Stimulated activated CD4-positive, alpha-beta T cell treated with anti-CD3 and anti-CD28 coated beads, Interleukin-1b, Interleukin-23, amount 100 ng/mL, for 48 hours (primary cell): ENCODE results near the gene CHRD.

Experiments used
- DNase-seq: peaks from one replicate; pipeline ENCODE4 v3.0.0-alpha.2; 2020

CHRD gene

GRCh38 chr3:184384342-184384741 is 4.5 kb downstream of the CHRD start:
- no peak for DNase-seq

DNA sequence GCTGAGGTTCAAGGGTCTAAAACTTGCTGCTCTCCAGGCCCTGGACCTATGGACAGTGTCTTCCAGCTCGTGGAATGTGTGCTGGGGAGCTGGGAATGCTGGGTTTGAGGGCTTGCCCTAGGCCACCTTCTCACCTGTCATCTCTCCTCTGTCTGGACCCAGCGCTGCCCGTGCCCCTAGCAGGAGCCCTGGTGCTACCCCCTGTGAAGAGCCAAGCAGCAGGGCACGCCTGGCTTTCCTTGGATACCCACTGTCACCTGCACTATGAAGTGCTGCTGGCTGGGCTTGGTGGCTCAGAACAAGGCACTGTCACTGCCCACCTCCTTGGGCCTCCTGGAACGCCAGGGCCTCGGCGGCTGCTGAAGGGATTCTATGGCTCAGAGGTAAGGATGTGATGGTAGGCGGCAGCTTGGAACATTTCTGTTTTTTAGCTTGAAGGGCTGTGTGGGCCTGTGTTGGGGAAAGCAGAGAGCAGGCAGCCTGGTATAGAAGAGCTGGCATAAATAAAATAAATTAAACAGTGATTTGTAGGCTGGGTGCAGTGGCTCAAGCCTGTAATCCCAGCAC is 5.1 kb downstream of the CHRD start:
- no peak for DNase-seq

- no peak for DNase-seq
These were observed 6.4 kb downstream of the CHRD start for GRCh38 chr3:184386047-184386806.

DNA sequence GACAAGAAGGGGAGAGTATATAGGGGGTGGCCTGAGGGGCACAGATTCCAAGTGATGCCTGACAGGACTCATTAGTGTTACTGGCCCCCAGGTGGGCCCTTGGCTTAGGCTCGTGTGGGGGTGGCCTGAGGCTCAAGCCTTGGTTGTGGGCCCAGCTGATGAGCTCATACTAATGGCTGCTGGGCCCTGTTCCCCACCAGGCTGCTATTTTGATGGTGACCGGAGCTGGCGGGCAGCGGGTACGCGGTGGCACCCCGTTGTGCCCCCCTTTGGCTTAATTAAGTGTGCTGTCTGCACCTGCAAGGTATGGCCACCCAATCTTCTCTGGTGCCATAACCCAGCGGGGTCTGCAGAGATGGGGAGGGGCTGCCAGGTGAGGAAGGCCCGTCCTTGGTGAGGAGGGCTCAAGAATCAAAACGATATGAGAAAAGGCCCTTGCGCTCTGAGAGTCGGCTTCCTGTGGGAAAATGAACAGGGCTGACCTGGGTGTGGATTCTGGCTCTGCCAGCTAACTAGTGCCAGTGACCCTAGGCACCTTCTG is 7.4 kb downstream of the CHRD start:
- no peak for DNase-seq

DNA sequence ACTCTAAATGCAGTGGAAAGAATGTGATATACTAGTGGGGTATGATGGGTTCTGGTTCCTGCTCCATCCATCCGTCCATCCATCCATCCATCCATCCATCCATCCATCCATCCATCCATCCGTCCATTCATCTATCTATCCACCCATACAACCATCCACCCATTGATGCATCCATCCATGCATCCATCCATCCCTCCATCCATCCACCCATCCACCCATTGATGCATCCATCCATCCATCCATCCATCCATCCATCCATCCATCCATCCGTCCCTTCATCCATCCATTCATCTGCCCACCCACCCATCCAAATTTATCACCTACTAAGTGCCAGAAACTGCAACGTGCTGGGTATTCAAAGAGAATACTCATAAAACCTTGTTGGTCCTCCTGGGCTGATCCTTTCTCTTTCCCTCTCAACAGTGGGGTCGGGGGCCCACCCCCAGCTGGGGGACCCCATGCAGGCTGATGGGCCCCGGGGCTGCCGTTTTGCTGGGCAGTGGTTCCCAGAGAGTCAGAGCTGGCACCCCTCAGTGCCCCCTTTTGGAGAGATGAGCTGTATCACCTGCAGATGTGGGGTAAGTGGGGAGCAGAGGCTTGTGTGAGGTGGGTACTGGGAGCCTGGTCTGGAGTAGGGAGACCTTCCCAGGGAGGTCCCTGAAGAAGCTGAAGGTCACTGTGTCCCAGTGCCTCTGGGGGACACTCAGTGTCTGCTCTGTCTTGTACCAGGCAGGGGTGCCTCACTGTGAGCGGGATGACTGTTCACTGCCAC is 8.5 kb downstream of the CHRD start:
- no peak for DNase-seq

DNA sequence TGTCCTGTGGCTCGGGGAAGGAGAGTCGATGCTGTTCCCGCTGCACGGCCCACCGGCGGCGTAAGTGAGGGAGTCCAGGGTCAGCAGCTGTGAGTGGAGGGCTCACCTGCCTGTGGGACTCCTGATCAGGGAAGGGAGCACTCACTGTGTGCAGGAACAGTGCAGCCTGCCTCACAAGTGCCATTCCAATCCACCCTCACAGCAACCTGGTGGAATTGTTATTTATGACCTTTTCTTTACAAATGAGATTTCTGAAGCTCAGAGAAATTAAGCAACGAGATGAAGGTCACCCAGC is 9.0 kb downstream of the CHRD start:
- no peak for DNase-seq

DNA sequence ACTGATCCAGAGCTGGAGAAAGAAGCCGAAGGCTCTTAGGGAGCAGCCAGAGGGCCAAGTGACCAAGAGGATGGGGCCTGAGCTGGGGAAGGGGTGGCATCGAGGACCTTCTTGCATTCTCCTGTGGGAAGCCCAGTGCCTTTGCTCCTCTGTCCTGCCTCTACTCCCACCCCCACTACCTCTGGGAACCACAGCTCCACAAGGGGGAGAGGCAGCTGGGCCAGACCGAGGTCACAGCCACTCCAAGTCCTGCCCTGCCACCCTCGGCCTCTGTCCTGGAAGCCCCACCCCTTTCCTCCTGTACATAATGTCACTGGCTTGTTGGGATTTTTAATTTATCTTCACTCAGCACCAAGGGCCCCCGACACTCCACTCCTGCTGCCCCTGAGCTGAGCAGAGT is 9.5 kb downstream of the CHRD start:
- no peak for DNase-seq

DNA sequence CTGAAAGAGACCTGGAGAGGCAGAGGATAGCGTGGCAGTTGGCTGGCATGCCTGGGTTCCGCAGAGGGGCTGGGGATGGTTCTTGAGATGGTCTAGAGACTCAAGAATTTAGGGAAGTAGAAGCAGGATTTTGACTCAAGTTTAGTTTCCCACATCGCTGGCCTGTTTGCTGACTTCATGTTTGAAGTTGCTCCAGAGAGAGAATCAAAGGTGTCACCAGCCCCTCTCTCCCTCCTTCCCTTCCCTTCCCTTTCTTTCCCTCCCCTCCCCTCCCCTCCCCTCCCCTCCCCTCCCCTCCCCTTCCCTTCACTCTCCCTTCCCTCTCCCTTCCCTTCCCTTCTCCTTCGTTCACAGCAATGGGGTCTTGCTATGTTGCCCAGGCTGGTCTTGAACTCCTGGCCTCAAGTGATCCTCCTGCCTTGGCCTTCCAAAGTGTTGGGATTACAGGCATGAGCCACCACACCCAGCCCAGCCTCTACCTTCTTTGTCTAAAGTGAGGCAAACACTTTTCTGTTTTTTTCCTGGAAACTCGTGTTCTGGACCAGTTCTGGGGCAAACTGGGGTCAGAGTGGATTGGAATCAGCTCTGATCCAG is 10.2 kb downstream of the CHRD start:
- DNase-seq, result no peak

GRCh38 chr3:184391266-184391665 is 11.4 kb downstream of the CHRD start:
- DNase-seq, result no peak

DNA sequence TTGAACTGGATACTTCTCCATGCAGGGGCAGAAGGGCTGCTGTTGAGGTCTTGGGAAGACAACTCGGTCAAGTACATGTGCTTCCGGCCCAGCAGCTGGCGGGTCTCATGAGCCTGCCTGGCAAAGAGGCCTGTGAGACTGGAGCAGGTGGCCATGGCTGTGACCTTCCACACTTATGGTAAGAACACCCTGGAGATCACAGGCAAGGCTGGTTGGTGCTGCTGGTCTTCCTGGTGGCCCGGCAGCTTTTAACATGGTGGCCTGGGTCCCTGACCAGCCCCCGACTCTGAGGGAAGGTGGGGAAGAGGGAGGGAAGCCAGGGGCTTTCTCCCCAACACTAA is 15.4 kb downstream of the CHRD start:
- DNase-seq, result no peak

- no peak for DNase-seq
These were observed 19.6 kb downstream of the CHRD start for GRCh38 chr3:184399410-184399809.

DNA sequence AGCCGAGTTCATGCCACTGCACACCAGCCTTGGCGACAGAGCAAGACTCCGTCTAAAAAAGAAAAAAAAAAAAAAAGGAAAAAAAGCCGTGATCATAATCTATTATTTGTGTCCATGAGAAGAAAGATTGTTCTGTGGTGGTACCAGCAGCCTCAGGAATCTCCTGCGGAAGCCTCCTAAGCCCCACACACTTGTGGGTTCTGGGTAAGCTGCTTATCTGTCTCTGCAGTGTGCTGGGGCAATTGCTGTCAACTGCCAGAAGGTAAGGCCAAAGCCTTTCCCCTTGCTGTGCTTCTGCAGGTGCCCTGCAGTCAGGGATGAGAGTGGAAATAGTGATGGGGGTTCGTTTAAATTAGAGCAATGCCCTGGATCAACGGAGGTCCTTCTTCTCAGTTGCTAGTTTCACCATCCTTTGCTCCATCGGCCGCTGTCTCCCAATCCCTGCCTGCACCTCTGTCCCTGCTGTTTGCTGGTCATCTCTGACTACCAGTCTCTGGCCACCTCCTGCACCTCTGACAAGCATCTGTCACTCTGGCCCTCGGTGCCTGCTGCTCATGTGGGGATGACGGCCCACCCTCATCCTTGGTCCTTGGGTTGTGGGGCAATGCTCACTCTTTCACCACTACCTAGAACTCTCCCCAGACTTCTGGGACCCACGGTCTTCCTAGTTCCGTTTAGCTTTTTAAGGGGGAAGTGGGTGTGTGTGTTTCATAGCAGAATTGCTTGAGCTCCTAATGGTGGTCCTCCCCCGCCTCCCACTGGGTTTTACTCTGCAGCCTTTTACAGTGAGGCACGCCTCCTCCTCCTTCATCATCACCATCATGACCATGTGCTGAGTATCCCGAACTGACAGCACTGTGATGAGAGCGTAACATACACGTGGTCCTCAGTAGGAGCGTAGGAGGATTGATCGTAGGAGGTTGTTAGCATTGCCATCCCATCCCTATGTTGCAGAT is 25.5 kb downstream of the CHRD start:
- DNase-seq, result no peak

DNA sequence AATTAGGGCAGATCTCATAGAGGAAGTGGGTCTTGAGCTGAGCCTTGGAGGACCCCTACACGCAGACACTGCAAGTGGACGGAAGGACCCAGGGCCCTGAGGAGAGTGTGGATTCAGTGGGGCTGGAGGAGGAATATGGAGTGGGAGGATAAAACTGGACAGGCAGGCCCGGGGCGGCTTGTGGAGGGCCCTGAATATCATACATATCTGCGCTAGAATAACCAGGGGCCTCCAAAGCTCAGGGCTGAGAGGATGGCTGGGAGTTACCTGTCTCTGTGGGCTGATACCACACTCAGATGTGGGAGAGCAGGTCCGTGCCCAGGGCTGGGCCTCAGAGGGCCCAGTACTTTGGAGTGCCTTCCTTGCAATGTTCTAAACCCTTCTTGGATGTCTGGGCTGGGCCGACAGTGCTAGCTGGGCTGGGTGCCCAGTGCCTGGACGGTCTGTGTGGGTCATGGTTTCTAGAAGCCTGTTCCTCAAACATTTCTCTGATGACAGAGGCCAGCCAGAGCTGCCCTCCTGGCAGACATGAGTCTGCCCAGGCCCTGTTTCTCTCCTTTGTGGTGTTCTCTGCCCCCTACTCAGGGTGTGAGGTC is 29.6 kb downstream of the CHRD start:
- no peak for DNase-seq

DNA sequence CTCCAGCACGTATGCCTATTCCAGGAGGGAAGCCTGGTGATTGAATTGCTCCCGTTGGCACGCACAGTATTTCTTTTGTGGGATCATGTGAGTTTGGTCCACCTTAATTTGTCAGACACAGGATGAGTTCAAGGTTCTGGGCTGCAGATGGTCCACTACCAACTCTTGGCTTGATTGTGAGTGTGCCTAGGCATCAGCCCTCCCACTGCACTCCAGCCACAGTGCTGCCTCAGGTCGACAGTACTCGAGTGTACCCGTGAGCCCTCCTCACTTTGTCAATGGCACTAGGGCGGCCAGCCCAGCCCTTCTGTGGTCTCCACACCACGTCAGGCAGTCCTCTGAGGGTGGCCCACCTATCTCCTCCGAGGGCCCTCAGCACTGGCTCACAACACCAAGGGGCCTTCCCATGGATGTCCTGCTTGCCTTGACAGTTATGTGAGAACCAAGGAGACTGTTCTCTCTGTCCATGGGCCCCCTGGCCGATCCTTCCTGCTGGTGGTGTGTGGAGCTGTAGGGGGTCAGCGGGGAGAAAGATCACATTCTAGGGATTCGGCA is 30.2 kb downstream of the CHRD start:
- no peak for DNase-seq

GRCh38 chr3:184414418-184415202 is 34.8 kb downstream of the CHRD start:
- DNase-seq, result no peak

- DNase-seq, result no peak
These were observed 35.3 kb downstream of the CHRD start for GRCh38 chr3:184415203-184415490.

DNA sequence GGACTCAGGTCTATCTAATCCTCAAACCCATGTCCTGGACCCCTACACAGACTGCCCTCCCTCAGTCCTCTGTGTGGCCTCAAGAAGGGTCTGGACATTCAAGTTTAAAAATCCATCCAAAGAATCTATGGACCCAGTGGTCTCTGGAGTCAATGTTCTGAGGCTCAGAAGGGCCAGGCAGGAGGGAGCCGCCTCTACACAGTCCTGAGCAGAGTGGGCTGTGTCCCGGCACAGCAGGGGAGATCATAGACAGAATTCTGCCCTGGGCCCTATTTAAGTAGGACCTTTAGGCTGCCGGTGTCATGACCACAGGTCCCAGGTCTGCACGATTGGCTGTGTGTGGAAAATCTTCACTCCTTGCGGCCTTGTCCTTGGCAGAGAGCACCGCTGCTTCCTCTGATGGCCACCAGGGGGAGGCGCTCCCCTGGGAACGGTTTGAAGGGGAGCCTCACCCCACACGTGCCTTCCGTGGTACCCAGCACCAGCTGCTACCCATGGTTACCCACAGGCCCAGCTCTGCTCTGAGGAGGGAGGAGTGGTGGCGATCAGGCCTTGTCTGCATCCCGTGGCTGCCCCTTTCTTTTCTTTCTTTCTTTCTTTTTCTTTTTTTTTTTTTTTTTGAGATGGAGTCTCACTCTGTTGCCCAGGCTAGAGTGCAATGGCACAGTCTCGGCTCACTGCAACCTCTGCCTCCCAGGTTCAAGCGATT is 37.9 kb downstream of the CHRD start:
- DNase-seq, result peak; percentile 71

DNA sequence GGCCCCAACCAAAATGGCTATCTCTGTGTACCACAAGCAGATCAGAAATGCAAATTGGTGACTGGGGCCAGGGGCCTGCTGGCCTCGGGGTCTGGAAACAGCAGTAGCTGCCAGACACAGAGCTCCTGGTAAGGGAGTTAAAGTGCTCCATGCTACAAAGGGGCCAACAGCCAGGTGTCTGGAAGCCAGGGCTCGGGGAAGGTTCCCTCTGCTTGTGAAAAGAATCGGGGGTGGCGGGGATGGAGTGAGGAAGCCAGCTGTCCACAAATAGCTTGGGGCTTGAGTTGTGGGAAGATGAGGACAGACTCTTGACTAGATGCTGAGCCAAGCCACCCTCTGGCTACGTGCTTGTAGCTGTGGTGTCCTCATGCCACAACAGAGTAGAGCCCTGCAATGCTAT is 39.3 kb downstream of the CHRD start:
- DNase-seq, result no peak

- DNase-seq, result no peak
These were observed 43.7 kb downstream of the CHRD start for GRCh38 chr3:184423561-184423960.

DNA sequence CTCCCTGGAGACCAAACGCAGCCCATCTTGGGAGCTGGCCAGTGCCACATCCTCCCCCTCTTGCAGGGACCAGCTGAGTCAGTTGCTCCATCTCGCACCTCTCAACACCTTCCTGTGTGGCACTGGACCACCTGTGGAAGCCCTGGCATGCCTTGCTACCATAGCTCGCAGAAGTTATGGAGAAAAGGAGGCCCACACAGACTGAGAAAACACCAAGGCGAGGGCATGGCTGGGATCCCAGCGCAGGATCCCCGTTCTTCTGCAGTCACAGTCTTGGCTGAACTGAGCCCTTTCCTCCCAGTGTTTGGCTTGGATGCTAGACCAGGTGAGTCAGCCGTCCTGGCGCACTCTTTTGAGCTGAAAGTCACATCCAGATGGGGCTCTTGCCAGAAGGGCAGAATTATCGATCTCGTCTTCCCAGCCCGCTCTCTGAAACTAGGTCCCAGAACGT is 46.9 kb downstream of the CHRD start:
- no peak for DNase-seq
